D721Med (cell line): Measurements from ENCODE around the gene FOXD2.
A peak's percentile ranks its signal among the peaks of the same experiment; 100 is the strongest.

Source experiments
- DNase-seq: peaks from one replicate; pipeline ENCODE4 v3.0.0; 2011; ENCODE audit warnings: low spot score; ENCODE audit not compliant: insufficient read length
- FAIRE-seq: peaks from 2 replicates; lab custom pipeline; 2011; peaks lifted over from hg19 to GRCh38; lab: Jason Lieb, UNC
- CTCF ChIP-seq: IDR thresholded peaks from 2 replicates; pipeline ENCODE4 v1.5.1; 2012; ENCODE audit warnings: mild to moderate bottlenecking, control low read depth; ENCODE audit not compliant: insufficient read depth; ENCODE audit errors: missing control alignments

FOXD2 gene

GRCh38 chr1:47399138-47399845 lies 38.6 kb upstream of the FOXD2 start:
- DNase-seq, result no peak
- FAIRE-seq, result no peak

GRCh38 chr1:47399846-47400155 lies 38.0 kb upstream of the FOXD2 start:
- peak; percentile 60 for DNase-seq
- no peak for TF ChIP-seq CTCF
- FAIRE-seq, result peak; percentile 87

More at GRCh38 chr1:47399138-47399845, 38.6 kb upstream of the FOXD2 start:
- no peak for TF ChIP-seq CTCF

- FAIRE-seq, result no peak
- no peak for TF ChIP-seq CTCF
- DNase-seq, result no peak
These were observed 36.1 kb upstream of the FOXD2 start for GRCh38 chr1:47401761-47402160.

GRCh38 chr1:47402591-47402990 lies 35.3 kb upstream of the FOXD2 start:
- FAIRE-seq, result no peak
- no peak for TF ChIP-seq CTCF

GRCh38 chr1:47403321-47403910 lies 34.4 kb upstream of the FOXD2 start:
- no peak for DNase-seq
- no peak for FAIRE-seq
- TF ChIP-seq CTCF, result no peak

More at GRCh38 chr1:47402591-47402990, 35.3 kb upstream of the FOXD2 start:
- no peak for DNase-seq

GRCh38 chr1:47405697-47406096 lies 32.1 kb upstream of the FOXD2 start:
- FAIRE-seq, result no peak

More at GRCh38 chr1:47405697-47406096, 32.1 kb upstream of the FOXD2 start:
- no peak for DNase-seq
- no peak for TF ChIP-seq CTCF
